Ishikawa (cell line): ENCODE results near the gene EEPD1.

Experiments
- CEBPB ChIP-seq: IDR thresholded peaks from 2 replicates; pipeline ENCODE4 v1.6.1; 2012
- CREB1 ChIP-seq: IDR thresholded peaks from 2 replicates; pipeline ENCODE4 v1.6.1; 2012; ENCODE audit warnings: low read depth
- FOXM1 ChIP-seq: IDR thresholded peaks from 2 replicates; pipeline ENCODE4 v1.6.1; 2012; ENCODE audit warnings: low read depth, borderline replicate concordance
- MAX ChIP-seq: IDR thresholded peaks from 2 replicates; pipeline ENCODE4 v1.6.1; 2012
- NFIC ChIP-seq: IDR thresholded peaks from 2 replicates; pipeline ENCODE4 v1.6.1; 2012
- RAD21 ChIP-seq: IDR thresholded peaks from 2 replicates; pipeline ENCODE4 v1.6.1; 2012; ENCODE audit warnings: low read depth
- TAF1 ChIP-seq: IDR thresholded peaks from 2 replicates; pipeline ENCODE4 v1.6.1; 2012; ENCODE audit warnings: low read depth, mild to moderate bottlenecking
- ZBTB7A ChIP-seq: IDR thresholded peaks from 2 replicates; pipeline ENCODE4 v1.6.1; 2012; ENCODE audit warnings: low read depth
- TF ChIP-seq, protein P1 (sequence below): IDR thresholded peaks from 2 replicates; pipeline ENCODE4 v1.6.1; 2012; ENCODE audit warnings: low read depth, mild to moderate bottlenecking
- TF ChIP-seq, protein P2 (sequence below): IDR thresholded peaks from 2 replicates; pipeline ENCODE4 v1.6.1; 2012

DNA sequence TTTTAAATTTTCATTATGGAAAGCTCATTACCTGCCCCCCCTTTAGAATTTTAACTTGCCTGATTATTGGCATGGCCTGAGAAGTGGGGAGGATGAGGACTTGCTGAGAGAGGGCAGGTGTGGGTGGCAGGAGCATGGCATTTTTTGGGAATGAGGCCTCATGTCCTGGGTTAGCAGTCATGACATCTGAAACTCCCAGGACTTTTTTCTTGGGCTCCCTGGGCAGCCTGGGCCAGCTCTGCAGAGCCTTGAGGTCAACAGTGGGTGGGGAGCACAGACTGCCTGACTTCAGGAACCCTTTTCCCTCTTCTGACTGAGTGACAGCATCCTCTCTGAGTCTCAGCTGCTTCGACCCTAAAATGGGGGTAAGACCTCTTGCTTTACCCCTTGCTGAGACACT is 46.3 kb downstream of the EEPD1 start:
- TF ChIP-seq MAX (no peak), FOXM1 (no peak), TAF1 (no peak), ZBTB7A (no peak), RAD21 (no peak), NFIC (no peak), CEBPB (no peak), CREB1 (no peak)
- TF ChIP-seq, protein P1, sequence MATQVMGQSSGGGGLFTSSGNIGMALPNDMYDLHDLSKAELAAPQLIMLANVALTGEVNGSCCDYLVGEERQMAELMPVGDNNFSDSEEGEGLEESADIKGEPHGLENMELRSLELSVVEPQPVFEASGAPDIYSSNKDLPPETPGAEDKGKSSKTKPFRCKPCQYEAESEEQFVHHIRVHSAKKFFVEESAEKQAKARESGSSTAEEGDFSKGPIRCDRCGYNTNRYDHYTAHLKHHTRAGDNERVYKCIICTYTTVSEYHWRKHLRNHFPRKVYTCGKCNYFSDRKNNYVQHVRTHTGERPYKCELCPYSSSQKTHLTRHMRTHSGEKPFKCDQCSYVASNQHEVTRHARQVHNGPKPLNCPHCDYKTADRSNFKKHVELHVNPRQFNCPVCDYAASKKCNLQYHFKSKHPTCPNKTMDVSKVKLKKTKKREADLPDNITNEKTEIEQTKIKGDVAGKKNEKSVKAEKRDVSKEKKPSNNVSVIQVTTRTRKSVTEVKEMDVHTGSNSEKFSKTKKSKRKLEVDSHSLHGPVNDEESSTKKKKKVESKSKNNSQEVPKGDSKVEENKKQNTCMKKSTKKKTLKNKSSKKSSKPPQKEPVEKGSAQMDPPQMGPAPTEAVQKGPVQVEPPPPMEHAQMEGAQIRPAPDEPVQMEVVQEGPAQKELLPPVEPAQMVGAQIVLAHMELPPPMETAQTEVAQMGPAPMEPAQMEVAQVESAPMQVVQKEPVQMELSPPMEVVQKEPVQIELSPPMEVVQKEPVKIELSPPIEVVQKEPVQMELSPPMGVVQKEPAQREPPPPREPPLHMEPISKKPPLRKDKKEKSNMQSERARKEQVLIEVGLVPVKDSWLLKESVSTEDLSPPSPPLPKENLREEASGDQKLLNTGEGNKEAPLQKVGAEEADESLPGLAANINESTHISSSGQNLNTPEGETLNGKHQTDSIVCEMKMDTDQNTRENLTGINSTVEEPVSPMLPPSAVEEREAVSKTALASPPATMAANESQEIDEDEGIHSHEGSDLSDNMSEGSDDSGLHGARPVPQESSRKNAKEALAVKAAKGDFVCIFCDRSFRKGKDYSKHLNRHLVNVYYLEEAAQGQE = no peak
- TF ChIP-seq, protein P2, sequence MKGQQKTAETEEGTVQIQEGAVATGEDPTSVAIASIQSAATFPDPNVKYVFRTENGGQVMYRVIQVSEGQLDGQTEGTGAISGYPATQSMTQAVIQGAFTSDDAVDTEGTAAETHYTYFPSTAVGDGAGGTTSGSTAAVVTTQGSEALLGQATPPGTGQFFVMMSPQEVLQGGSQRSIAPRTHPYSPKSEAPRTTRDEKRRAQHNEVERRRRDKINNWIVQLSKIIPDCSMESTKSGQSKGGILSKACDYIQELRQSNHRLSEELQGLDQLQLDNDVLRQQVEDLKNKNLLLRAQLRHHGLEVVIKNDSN = no peak
